PC-3 (cell line): ENCODE results near the gene NAV2. TPM values are rescaled to one million over a fixed set of nuclear protein-coding genes. Genes with fewer than 3 reads are reported as not detected.
A peak's percentile ranks its signal among the peaks of the same experiment; 100 is the strongest.

Experiments used
- ATAC-seq: fragments of 200-7000 bp; cut with Tn5 transposase; 2 replicates; pipeline ENCODE4 v1.9.1; 2020; ENCODE audit warnings: mild to moderate bottlenecking, moderate library complexity
- BruUV-seq: library from RNA; stranded (reverse); fragments of 400-500 nt; replicated peaks from 2 replicates; lab custom pipeline; 2021; lab: Mats Ljungman, UMichigan
- CTCF ChIA-PET: fragments of 300-600 bp; sonication (Branson Sonifier 250); formaldehyde crosslinking; loops from one replicate; lab custom pipeline; 2022; ENCODE audit warnings: antibody characterized with exemption; lab: Charles Lee
- POLR2A ChIA-PET: fragments of 300-600 bp; sonication (Branson Sonifier 250); formaldehyde crosslinking; loops from one replicate; lab custom pipeline; 2022; ENCODE audit warnings: antibody characterized with exemption; ENCODE audit not compliant: unreplicated experiment; lab: Charles Lee
- DNase-seq: peaks from one replicate; pipeline ENCODE4 v3.0.0-alpha.2; 2015
- H2AFZ ChIP-seq: fragments of 300-600 bp; sonication (generic); 2 replicates; pipeline ENCODE4 v1.6.0; 2016; ENCODE audit warnings: antibody characterized with exemption, low read length
- H3F3A ChIP-seq: fragments of 300-600 bp; sonication (generic); one replicate; pipeline ENCODE4 v1.6.0; 2017; ENCODE audit warnings: antibody characterized with exemption, low read length, control low read depth, mild to moderate bottlenecking; ENCODE audit not compliant: unreplicated experiment
- H3K27ac ChIP-seq: fragments of 300-600 bp; sonication (generic); 2 replicates; pipeline ENCODE4 v1.5.1; 2016; ENCODE audit warnings: mild to moderate bottlenecking, low read length
- H3K27me3 ChIP-seq: fragments of 300-600 bp; sonication (generic); 2 replicates; pipeline ENCODE4 v1.6.1; 2016; ENCODE audit warnings: low read length, mixed read lengths
- H3K36me3 ChIP-seq: fragments of 300-600 bp; sonication (generic); 2 replicates; pipeline ENCODE4 v1.6.1; 2016; ENCODE audit warnings: low read depth, mixed run types, low read length, mixed read lengths
- H3K4me1 ChIP-seq: fragments of 300-600 bp; sonication (generic); 2 replicates; pipeline ENCODE4 v1.5.1; 2016; ENCODE audit warnings: low read length; ENCODE audit not compliant: insufficient read depth
- H3K4me2 ChIP-seq: fragments of 300-600 bp; sonication (generic); 2 replicates; pipeline ENCODE4 v1.6.0; 2016; ENCODE audit warnings: low read length
- H3K4me3 ChIP-seq: fragments of 300-600 bp; sonication (generic); 2 replicates; pipeline ENCODE4 v1.5.1; 2016; ENCODE audit warnings: mild to moderate bottlenecking, low read length, mixed read lengths
- H3K79me2 ChIP-seq: fragments of 300-600 bp; sonication (generic); 2 replicates; pipeline ENCODE4 v1.6.1; 2017; ENCODE audit warnings: low read length, mixed read lengths
- H3K9ac ChIP-seq: fragments of 300-600 bp; sonication (generic); 2 replicates; pipeline ENCODE4 v1.6.0; 2016; ENCODE audit warnings: mild to moderate bottlenecking, low read length
- H3K9me2 ChIP-seq: fragments of 300-600 bp; sonication (generic); replicated peaks from 2 replicates; pipeline ENCODE4 v1.6.1; 2016; ENCODE audit warnings: mixed run types, low read length, mixed read lengths
- H3K9me3 ChIP-seq: fragments of 300-600 bp; sonication (generic); 2 replicates; pipeline ENCODE4 v1.6.1; 2016; ENCODE audit warnings: low read length, mixed read lengths
- H4K20me1 ChIP-seq: fragments of 300-600 bp; sonication (generic); 2 replicates; pipeline ENCODE4 v1.6.1; 2016; ENCODE audit warnings: low read length, mixed read lengths
- CTCF ChIP-seq: fragments of 300-600 bp; sonication (generic); conservative IDR thresholded peaks from 2 replicates; pipeline ENCODE4 v1.5.1; 2017; ENCODE audit warnings: antibody characterized with exemption, low read depth, mild to moderate bottlenecking, low read length
- EZH2 ChIP-seq: fragments of 300-600 bp; sonication (generic); IDR thresholded peaks from one replicate; pipeline ENCODE4 v1.6.1; 2017; ENCODE audit warnings: antibody characterized with exemption, mild to moderate bottlenecking, low read length; ENCODE audit not compliant: unreplicated experiment
- EZH2phosphoT487 ChIP-seq: fragments of 300-600 bp; sonication (generic); IDR thresholded peaks from 2 replicates; pipeline ENCODE4 v1.6.1; 2018; ENCODE audit warnings: mild to moderate bottlenecking, antibody characterized with exemption, low read length, borderline replicate concordance
- intact Hi-C: fragments of 100-400 bp; cut with micrococcal nuclease; formaldehyde crosslinking; loops from 2 replicates; pipeline ENCODE4 v1.9.0; 2023
- total RNA-seq: library from RNA; depleted of rRNA; stranded (reverse); fragments of >200 nt; gene quantifications from 2 replicates; pipeline ENCODE4 v1.2.3, GENCODE V29; 2014

Gene NAV2
- total RNA-seq, 1 experiment from 2014 or later = 10.4 TPM

DNA sequence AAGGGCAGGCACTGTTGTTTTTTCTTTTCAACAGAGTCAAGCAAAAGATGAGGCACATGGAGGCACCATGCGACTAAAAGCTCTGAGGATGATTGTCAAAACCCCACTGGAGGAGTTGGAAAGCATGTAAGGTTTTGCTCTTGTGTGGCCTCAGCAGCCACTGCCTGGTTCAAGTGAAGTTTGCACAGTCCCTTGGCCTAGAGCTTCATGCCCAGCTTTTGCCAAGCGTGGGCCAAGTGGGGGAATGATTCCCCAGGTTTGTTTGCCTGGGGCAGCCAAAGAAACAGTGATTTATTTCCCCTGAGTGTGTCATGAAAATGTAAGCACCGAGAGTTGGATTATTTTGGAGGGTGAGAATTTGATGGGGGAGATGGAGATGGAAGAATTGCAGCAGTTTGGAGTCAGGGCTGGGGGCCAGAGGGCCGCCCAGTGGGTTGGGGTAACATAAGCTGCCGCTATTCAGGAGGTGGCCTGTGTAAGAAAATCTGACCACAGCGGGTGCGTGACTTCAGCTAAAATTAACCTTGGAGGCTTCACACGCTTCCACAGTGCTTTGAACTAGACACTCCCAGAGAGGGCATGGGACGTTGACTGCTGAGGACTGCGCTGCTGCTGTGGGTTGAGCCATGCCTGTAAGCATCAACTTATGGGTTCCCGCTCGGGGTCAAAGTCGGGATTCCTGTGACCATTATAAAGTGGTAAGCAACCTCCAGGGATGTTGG lies 100.7 kb downstream of the NAV2 start:
- BruUV-seq = no TSS peak
- ATAC-seq = no peak
- no peak for DNase-seq
- Histone ChIP-seq H3K4me3 (no peak overlapping the region), H3K9me2 (no peaks in the 10 kb centered on the region), H3K9ac (no peak overlapping the region), H3K4me1 (peaks cover 20% of the 10 kb centered on the region), H4K20me1 (peaks cover 4% of the 10 kb centered on the region; the same call in 1 of the 2 replicates), H3K9me3 (no peaks in the 10 kb centered on the region), H2AFZ (no peak overlapping the region), H3K27me3 (no peaks in the 10 kb centered on the region), H3F3A (no peaks in the 10 kb centered on the region), H3K4me2 (no peak overlapping the region), H3K27ac (no peak overlapping the region), H3K79me2 (peaks cover 44% of the 10 kb centered on the region), H3K36me3 (no peaks in the 10 kb centered on the region)
- ChIA-PET CTCF (no interaction called here), POLR2A (no interaction called here)
- TF ChIP-seq CTCF (no peak), EZH2 (no peak), EZH2phosphoT487 (no peak)
- intact Hi-C loops = no loop called here

DNA sequence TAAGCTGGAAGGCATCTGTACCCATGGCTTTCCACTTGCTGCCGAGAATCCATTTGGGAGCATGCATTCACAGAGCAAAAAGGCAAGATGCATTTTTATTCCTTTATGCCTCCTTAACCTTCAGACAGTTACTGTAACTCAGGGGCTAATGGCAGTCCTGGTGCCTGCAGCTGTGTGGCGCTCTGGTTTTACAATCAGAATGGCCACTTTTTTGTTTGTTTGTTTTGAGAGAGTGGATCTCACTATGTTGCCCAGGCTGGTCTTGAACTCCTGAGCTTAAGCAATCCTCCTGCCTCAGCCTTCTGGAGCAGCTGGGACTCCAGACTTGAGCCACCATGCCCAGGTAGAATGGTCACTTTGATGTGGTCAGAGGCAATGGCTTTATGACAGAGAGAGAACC lies 101.8 kb downstream of the NAV2 start:
- Histone ChIP-seq H3K9me2 (no peaks in the 10 kb centered on the region), H3K79me2 (peaks cover 43% of the 10 kb centered on the region), H3K4me2 (no peak overlapping the region), H3K27me3 (no peaks in the 10 kb centered on the region), H3F3A (no peaks in the 10 kb centered on the region), H3K4me3 (no peak overlapping the region), H2AFZ (no peak overlapping the region), H3K9me3 (no peaks in the 10 kb centered on the region), H3K36me3 (no peaks in the 10 kb centered on the region), H3K27ac (no peak overlapping the region), H4K20me1 (peaks cover 4% of the 10 kb centered on the region; the same call in 1 of the 2 replicates), H3K4me1 (peaks cover 20% of the 10 kb centered on the region), H3K9ac (no peak overlapping the region)
- no peak for ATAC-seq
- BruUV-seq = no TSS peak
- CTCF ChIA-PET = no interaction called here
- POLR2A ChIA-PET = no interaction called here
- intact Hi-C loops = no loop called here
- DNase-seq = no peak
- TF ChIP-seq EZH2phosphoT487 (no peak), CTCF (0 out of 2 replicates have a peak, but pooled peaks have one; percentile 25), EZH2 (no peak)

GRCh38 chr11:19816040-19816439 lies 103.4 kb downstream of the NAV2 start:
- TF ChIP-seq EZH2 (no peak), EZH2phosphoT487 (no peak), CTCF (no peak)
- ChIA-PET CTCF (no interaction called here), POLR2A (no interaction called here)
- H2AFZ ChIP-seq = no peak overlapping the region
- H3K9me3 ChIP-seq = no peaks in the 10 kb centered on the region
- no TSS peak for BruUV-seq
- H4K20me1 ChIP-seq = peaks cover 4% of the 10 kb centered on the region; the same call in 1 of the 2 replicates
- intact Hi-C loops = no loop called here
- peaks cover 34% of the 10 kb centered on the region for H3K79me2 ChIP-seq
- H3K36me3 ChIP-seq = no peaks in the 10 kb centered on the region
- no peaks in the 10 kb centered on the region for H3F3A ChIP-seq
- ATAC-seq (no peak), DNase-seq (no peak)
- no peaks in the 10 kb centered on the region for H3K9me2 ChIP-seq
- no peak overlapping the region for H3K4me2 ChIP-seq
- no peak overlapping the region for H3K9ac ChIP-seq
- peaks cover 9% of the 10 kb centered on the region for H3K4me1 ChIP-seq
- no peaks in the 10 kb centered on the region for H3K27me3 ChIP-seq
- no peak overlapping the region for H3K27ac ChIP-seq
- no peak overlapping the region for H3K4me3 ChIP-seq
